IPS-NIHi7 (cell line): Measurements from ENCODE around the gene ITGAE.

Experiments
- DNase-seq: peaks from one replicate; pipeline ENCODE4 v3.0.0; 2012; ENCODE audit warnings: mixed read lengths; ENCODE audit errors: extremely low spot score

ITGAE gene

GRCh38 chr17:3817851-3818605 lies 17.0 kb upstream of the ITGAE start:
- DNase-seq: no peak

- DNase-seq: no peak
Observed at GRCh38 chr17:3815925-3816324, 14.9 kb upstream of the ITGAE start.

- no peak for DNase-seq
Observed at GRCh38 chr17:3815122-3815521, 14.1 kb upstream of the ITGAE start.

GRCh38 chr17:3814361-3814760 lies 13.4 kb upstream of the ITGAE start:
- DNase-seq: no peak

- DNase-seq: no peak
Observed at GRCh38 chr17:3813171-3813570, 12.2 kb upstream of the ITGAE start.

- no peak for DNase-seq
Observed at GRCh38 chr17:3812771-3813170, 11.8 kb upstream of the ITGAE start.

- DNase-seq: no peak
Observed at GRCh38 chr17:3812284-3812683, 11.3 kb upstream of the ITGAE start.

GRCh38 chr17:3810019-3810418 lies 9.0 kb upstream of the ITGAE start:
- no peak for DNase-seq

- DNase-seq: no peak
Observed at GRCh38 chr17:3809135-3809534, 8.1 kb upstream of the ITGAE start.

- DNase-seq: no peak
Observed at GRCh38 chr17:3808701-3809100, 7.7 kb upstream of the ITGAE start.

- DNase-seq: no peak
Observed at GRCh38 chr17:3805581-3805980, 4.6 kb upstream of the ITGAE start.

GRCh38 chr17:3804503-3804931 lies 3.5 kb upstream of the ITGAE start:
- no peak for DNase-seq

GRCh38 chr17:3803308-3803640 lies 2.3 kb upstream of the ITGAE start:
- no peak for DNase-seq

GRCh38 chr17:3802461-3803307 lies 1.7 kb upstream of the ITGAE start:
- DNase-seq: no peak

GRCh38 chr17:3801792-3802191 lies 804 bp upstream of the ITGAE start:
- no peak for DNase-seq

- DNase-seq: no peak
Observed at GRCh38 chr17:3801347-3801746, 359 bp upstream of the ITGAE start.

- DNase-seq: no peak
Observed at GRCh38 chr17:3799181-3799945, 1.6 kb downstream of the ITGAE start.

GRCh38 chr17:3798273-3799180 lies 2.5 kb downstream of the ITGAE start:
- no peak for DNase-seq

- DNase-seq: no peak
Observed at GRCh38 chr17:3796822-3797170, 4.2 kb downstream of the ITGAE start.

- DNase-seq: no peak
Observed at GRCh38 chr17:3796110-3796821, 4.7 kb downstream of the ITGAE start.
